Measurements from ENCODE around the gene ENPP4. TPM values are rescaled to one million over a fixed set of nuclear protein-coding genes. Genes with fewer than 3 reads are reported as not detected.

ENPP4 gene
- total RNA-seq, 1 donor from 2014 or later: 5.1 TPM

Other genes with a start within 250 kb of the ENPP4 start
- 3.6 TPM for gene CLIC5, start 114.1 kb upstream of the ENPP4 start, total RNA-seq (ENCODE audit: insufficient read depth, low replicate concordance)
- gene ENPP5, start 41.0 kb downstream of the ENPP4 start, total RNA-seq (ENCODE audit: insufficient read depth, low replicate concordance): 2.4 TPM